Activated CD4-positive, alpha-beta T cell treated with anti-CD3 and anti-CD28 coated beads, Interleukin-2, amount 50 U/mL, for 48 hours (primary cell): ENCODE measurements around the gene LRRC25.
A peak's percentile ranks its signal among the peaks of the same experiment; 100 is the strongest.

Source experiments
- DNase-seq, 2 experiments: peaks; one replicate each; pipeline ENCODE4 v3.0.0-alpha.2; 2020

Gene LRRC25

DNA sequence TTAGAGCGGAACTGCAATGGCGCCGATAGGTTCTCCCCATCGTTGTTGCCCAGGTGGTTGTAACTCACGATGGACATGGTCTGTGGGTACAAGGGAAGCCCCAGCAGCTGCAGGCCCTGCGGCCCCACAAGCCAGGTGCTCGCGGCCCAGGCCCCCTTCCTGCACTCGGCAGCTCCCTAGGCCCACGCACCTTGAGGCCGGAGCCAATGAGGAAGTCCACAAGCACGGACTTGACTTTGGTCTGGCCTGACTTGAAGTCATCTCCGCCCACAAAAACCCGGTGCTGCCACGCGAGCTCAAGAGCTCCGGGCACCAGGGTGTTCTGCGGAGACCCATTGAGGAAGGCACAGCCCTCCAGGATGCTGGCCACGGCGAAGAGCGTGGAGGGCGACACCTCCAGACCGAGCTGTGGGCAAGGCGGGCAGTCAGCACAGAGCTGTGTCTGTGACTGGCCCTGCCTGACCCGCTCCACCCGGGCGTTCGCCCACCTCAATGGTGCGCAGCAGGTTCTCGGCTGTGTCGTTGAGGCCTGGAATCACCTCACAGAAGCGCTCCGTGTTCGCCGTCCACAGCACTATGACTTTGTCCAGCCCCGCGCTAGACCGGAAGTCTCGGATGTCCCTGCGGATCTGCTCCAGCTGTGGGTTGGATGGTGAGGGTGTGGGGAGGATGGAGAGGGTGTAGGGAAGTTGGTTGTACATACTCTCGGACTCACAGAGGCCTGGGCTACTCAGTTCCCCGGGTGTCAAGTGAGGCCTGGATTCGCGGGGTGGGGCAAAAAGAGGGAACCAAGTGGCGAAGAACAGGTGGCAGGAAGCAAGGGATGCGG lies 38.6 kb upstream of the LRRC25 start:
- DNase-seq, result no peak

DNA sequence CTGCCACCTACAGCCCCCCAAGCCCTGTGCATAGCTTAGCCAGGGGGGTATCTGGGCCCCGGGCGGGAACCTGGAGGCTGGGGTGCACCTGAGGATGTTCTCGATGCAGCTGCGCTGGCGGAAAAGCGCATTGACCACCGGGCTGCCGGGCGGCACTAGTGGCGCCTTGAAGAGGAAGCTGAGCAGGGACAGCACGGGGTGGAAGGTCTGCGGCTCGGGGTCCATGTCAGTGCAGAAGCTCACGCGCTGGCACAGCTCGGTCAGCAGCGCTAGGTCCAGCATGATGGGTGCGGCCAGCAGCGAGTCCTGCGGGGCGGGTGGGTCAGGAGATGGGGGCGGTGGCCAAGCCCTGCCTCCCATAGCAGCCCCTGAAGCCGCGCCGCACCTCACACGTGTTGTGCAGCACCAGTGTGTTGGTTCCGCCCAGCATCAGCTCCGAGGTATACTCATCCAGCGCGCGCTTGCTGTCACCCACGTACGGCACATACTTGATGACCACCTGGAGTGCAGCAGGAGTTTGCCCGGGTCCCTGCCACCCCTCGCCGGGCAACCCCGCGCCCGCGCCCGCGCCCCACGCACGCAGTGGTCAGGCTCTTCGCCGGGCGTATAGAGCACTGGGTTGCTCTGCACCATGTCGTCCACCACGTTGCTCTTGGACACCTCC lies 37.9 kb upstream of the LRRC25 start:
- DNase-seq, result no peak

DNA sequence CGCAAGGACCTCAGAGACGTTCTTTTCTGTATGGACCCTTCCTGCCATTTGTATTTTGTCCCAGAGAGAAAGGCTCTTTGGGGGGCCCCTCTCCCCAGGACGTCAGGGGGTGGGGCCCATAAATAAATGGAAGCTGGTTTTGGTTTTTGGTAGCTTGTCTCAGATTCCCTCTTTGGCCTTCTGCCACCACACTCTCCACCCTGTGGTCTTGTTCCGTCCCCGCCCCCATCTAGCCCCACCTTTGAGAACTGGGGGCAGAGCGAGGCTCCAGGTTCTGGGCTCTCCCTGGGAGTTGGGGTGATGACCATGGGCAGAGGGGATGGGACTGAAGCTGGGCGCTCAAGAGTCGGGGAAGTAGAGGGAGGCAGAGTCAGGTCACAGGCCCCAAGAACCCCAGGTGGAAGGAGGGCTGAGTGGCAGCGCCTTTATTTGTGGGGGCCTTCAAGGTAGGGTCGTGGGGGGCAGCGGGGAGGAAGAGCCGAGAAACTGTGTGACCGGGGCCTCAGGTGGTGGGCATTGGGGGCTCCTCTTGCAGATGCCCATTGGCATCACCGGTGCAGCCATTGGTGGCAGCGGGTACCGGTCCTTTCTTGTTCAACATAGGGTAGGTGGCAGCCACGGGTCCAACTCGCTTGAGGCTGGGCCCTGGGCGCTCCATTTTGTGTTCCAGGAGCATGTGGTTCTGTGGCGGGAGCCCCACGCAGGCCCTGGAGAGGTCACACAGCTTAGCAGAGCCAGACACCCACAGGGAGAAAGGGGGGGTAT lies 37.2 kb upstream of the LRRC25 start:
- DNase-seq, result no peak

DNA sequence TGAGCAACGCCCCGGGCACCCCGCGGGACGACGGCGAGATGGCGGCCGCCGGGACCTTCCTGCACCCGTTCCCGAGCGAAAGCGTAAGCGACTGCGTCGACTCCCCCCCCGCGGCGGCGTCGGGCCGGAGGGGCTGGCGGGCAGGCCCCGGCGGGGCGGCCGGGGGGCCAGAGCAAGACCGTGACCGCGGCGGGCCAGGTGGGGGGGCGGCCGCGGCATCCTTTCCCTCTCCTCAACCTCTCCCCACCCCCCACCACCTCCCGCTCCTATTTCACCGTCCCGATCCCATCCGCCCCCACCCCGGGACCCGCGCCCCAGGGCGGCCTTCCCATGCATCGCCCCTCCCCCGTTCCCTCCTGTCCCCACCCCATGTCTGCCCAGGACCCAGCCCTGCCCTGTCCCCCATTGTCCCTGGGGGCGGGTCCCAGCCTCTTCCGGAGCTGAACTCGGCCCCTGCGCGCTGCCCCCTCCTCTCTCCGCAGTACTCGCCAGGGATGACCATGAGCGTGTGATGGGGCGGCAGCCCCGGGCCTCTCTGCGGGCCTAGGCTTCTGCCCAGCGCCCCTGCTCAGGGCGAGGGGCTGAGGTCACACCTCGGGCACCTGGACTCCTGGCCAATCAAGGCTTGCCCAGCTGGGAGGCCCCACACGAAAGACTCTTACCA lies 36.4 kb upstream of the LRRC25 start:
- no peak for DNase-seq

DNA sequence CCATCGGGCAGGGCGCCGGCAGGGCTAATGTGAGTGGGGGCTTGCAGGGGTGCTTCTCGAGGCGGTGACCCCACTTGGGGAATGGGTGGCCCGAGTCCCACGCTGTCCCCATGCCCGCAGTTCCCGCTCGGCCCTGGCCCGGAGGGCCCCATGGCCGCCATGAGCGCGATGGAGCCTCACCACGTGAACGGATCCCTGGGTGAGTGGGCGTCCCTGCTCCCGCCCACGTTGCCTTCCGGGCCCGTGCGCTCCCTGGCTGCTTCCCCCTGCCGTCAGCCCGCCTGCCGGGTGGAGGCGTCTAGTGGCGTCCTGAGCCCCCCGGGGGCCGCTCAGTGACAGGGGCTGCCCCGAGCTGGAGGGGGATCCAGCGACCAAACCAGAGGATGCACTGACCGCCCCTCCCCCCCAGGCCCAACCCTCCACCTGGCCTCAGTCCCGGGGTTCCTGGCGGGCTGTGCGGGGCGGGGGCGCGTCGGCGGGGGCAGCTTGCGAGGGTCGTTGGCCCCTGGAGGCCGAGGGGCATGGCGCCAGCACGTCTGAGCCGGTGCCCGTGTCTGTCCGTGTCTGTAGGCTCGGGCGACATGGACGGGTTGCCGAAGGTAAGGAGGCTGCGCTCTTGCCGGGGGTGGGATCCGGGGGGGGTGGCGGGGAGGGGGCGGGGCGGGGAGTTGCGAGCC lies 35.7 kb upstream of the LRRC25 start:
- DNase-seq, result no peak

DNA sequence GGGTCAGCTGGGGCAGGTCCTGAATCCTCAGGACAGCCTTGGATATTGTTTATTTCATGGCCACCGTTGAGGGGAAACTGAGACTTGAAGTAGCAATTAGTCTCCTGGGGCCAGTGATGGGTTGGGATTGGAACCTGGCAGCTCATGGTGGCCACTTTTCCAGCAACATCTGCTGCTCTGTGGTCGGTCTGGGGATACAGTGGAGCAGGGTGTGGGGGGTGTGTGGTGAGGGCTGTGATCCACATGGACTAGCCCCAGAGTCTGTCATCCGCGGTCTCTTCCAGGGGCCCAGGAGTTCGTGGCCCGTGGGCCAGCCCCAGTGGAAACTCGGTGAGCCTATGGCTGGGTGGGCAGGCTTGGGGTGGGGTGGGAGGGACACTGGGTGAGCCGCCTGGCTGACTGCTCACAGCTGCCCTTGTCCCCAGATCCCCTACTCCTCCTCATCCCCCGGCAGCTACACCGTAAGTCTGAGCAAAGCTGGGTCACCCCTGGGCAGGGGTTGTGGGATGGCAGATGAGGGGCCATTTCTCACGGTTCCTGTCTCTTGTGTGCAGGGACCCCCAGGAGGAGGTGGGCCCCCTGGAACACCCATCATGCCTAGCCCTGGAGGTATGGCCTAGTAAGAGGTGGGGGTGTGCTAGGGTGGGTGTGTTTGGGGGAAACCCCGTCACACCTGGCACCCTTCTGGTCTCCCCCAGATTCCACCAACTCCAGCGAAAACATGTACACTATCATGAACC lies 35.0 kb upstream of the LRRC25 start:
- no peak for DNase-seq

DNA sequence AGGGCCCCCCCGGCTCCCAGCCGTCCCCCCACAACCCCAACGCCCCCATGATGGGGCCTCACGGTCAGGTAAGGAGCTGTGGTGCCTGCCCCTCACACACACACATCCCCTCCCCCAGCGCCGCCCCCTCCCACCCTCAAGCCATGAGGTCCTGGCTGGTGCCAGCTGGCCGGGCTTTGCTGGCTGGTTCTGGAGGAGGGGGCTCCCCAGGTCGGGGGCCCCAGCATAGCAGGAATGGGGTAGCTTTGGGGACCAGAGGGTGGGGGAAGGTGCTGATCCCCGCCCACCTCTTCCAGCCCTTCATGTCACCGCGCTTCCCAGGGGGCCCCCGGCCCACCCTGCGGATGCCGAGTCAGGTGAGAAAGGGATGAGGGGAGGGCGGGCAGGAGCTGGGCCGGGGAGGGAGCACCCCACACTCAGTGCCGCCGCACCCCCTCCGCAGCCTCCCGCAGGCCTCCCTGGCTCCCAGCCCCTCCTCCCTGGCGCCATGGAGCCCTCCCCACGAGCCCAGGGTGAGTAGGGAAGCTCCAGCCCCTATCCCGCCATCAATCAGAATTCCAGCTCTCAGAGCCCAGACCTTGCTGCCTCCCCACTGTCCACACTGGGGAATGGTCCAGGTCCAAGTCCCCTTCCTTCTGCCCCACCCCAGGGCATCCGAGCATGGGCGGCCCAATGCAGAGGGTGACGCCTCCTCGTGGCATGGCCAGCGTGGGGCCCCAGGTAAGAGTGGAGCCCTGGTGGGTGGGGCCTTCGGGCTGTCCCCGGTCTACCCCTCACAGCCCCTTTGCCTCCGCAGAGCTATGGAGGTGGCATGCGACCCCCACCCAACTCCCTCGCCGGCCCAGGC lies 34.2 kb upstream of the LRRC25 start:
- DNase-seq, result no peak

DNA sequence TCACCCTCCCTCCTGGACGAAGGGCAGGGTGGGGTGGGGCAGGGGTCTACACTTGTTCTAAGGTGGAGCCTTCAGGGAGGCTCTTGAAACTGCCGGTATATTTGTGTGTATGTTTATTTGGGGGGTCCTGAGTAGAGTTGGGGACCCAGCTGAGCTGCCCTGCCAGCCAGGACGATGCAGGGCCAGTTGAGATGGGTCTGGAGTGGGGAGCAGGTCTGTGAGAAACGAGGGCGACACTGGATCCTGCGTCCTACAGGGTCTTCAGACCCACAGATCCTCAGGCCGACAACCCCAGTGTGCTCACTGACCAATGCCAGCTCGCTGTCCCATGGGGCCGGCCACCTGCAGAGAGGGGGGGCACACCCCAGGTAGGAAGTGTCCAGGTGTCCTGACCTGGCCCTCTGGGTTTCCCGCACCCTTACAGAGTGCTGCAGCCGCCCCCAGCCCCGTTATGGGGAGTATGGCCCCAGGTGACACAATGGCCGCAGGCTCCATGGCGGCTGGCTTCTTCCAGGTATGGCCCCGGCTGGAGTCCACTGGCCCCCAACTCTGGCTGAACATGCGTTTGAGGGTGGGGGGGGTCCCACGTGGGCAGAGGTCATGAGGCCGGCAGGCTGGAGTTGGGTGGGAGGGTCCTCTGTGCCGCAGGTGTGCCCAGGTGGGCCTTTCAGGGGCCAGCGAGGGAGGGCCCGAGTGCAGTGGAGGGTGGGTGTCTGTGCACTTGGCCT lies 33.2 kb upstream of the LRRC25 start:
- DNase-seq, result no peak

DNA sequence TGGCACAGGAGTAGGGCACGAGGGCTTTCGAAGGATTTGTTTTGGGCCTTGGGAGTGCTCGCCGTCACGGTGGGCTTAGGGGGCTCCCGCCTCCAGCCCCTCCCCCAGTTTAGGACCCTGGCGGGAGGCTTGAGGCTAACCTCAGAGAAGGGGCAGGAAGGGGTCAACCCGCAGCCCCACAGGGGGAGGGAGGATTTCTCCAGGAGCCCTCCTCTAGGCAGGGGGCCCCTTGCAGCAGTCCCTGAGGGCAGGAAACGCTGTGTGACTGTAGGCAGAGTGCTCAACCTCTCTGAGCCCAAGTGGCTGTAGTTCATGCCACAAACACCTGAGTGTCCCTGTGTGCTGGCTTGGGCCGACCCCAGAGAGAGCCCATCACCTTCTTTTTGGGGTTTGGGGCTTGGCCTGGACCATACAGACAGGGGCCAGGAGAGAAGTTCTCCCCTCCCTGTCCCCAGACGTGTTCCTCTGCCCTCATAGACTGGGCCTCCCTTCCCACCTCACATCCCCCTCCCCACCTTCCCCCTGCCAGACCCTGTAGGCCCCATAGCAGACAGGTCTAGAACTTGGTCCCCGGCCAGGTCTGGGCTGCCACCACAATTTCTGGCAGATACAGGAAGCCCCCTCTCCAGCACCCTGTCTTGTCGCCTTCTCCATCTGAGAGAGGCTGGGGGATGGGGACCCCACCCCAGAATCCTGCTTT lies 32.4 kb upstream of the LRRC25 start:
- no peak for DNase-seq

DNA sequence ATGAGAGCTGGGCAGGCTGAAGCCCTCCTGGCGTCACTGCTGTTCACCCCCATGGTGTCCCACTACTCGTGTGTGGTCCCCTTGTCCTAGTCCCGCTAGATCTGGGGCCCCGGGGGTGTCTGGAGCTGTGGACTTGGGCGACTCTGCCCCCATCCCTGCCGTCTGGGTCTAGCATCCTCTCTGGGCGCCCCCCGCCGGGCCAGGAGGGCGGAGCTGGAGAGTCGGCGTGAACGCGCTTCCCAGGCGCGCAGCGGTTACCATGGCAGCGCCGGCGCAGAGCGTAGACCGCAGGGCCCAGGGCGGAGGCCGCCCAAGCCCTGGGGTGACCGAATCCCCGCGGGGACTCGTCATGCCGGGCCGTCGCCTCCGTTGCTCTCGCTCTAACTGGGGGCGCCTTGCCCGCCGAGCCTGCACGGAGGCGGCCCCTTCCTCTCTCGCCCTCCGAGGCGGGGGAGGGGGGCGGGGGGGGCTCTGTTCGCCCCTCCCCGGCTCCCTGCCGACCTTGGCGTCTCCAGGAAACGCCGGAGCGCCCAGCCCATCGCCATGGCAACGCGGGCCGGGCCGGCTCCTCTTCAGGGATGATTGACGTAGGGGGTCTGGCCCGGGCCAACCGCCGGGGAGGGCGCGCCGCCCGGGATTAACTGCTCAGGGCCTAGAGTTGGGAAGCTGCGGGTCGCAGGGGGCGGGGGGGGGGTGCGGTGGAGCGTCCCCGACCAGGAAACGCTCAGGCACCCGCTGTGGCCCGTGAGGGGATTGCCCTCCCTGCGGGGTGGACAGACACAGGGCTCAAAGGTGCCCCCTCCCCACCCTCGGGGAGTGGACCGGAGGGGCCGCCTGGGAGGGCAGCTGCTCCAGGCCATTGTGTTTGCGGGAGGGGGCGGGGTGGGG lies 31.6 kb upstream of the LRRC25 start:
- DNase-seq, result peak; percentile 74 to 78

DNA sequence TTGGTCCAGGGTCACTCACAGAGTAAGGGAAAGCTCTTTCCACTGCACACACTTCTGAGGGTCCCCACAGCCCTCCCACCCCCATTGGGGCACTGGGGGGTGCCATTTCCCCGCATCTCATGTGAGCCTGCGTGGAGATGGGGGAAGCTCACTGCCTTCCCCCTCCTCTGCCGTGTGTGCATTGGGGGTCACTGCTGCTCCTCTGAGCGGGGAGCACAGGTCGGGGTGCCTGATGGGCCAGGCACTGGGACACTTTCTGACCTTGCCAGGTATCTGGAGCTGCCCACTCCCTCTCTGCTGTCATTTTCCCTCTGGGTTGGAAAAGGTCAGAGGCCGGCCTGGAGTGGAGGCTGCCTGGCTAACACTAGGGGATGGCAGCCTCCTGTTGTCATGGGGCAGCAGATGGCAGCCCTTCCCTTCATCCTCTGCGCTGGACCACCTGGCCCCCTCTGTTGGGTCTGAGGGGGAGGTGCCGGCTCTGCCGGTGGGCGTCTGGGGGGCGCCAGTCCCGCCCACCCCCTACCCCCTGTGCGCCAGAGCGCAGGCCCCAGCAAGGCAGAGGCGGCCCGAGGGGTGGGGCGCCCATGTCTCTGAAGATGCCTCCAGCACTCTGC lies 30.9 kb upstream of the LRRC25 start:
- no peak for DNase-seq

DNA sequence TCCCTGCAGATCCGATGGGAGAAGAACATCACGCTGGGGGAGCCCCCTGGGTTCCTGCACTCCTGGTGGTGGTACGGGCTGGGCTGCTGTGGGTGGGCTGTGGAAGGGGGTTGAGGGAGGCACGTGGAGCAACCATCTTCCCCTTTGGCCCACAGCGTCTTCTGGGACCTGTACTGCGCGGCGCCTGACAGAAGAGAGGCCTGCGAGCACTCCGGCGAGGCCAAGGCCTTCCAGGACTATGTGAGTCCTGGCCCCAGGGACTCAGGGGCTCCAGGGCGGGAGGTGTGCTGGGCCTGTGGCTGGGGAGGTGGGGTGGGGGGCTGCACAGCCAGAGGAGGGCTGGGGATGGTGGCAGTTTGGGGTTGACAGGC lies 30.3 kb upstream of the LRRC25 start:
- DNase-seq, result no peak

DNA sequence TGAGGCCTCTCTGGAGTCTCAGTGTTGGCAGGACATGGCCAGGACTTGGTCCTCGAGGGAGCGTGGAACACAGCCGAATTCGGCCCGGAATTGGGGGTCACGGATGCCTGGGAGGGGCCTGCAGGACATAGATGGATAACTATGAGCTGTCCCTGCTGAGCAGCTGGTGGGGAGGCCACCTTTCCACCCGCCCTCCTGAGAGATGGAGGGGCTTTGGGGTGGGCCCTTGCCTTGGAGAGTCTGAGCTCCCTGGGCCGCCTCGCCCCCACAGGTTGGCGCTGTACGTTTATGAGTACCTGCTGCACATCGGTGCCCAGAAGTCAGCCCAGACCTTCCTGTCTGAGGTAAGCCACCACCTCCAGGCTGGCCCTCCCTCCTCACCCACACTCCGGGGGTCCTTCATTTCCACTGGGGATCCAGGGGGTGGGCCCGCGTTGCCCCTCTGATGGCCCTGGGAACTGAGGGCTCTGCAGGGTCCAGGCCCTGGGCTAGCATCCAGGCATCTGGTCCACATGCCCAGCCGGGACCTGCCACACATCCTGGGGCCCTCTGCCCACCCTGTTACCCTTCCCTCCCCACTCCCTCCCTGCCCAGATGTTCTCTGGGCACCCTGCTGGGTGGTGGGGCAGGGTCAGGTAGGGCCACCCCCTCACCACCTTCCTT lies 29.8 kb upstream of the LRRC25 start:
- DNase-seq, result no peak

DNA sequence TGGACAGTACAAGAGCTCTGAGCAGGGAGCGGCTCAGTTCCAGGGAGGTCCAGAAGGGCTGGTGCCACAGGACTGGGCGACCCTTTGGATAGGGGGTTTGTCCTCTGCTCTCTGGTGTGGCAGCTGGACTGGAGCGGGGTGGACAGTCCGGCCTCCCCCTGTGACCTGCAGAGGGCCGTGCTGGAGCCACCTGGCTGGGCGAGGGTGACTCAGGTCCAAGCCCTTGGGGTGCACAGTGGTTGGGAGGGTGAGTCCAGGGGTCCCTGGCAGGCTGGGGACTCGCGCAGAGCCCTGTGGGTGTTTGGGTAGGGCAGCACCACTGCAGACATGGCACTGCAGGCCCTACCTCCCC lies 29.0 kb upstream of the LRRC25 start:
- DNase-seq, result no peak

DNA sequence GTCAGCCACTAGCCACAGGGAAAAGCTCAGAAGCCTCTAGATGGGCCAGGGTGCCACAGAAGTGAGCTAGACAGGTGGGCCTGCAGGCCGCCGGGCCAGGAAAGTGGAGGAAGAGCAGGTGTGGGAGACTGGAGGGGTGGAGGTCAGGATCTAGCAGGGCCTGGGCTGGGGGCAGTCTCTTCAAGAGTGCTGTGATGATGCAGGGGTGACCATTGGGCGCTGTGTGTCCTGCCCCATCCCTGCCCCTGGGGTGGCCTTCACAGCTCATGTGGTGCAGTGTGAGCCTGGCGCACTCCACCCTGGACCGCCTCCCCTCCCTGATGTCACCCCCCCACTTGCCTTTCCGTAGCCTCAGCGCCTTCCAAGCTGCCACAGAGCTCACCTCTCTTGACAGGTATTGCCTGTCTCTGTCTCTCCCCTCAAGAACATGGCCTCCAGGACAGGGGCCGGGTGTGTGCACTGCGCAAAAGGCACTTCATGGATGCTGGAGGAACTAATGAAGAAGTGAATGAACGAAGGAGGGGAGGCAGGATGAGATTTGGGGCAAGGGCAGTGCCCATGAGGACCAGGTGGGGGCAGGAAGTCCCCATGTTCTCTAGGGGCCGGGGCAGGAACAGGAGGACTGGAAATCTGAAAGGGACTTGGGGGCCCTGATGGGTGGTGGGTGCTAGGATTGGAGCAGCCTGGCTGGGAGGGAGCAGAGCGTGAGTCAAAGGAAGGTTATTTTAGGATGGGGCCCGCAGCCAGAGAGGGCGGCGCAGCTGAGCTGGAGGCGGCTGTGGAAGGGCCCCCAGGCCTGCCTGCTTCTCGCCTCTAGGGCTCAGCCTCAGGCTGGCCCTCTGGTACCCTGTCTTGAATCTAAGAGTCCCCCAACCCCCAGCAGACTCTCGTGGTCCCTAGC lies 28.3 kb upstream of the LRRC25 start:
- DNase-seq, result no peak

DNA sequence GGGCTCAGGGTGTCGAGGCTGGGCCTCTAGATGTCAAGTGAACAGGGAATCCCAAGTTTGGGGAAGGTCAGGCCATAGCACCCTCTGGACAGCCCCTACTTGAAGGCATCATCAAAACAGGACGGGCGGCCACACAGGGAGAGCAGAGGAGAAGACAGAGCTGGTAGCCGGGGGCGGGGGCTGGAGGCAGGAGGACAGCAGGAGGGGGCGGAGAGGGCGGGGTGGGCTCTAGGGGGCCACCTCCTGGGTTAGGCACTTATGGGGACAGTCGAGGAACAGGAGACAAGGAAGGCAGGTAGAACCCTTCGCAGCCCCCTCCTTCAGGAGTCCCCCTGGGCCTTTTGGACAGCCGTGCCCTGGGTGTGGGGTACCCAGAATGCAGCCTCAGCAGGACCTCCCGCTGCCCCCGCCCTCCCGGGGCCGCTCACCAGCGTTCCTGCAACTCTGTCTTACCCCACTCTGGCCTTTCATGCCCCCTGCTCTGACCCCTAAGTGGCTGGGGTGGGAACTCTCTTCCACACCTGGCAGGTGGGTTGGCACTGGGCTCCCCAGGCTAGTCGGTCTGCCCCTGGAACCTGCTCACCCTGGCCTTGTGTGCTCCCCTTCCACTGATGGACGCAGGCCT lies 27.6 kb upstream of the LRRC25 start:
- no peak for DNase-seq
